ENCODE data around the gene LRP1-AS.

LRP1-AS gene

DNA sequence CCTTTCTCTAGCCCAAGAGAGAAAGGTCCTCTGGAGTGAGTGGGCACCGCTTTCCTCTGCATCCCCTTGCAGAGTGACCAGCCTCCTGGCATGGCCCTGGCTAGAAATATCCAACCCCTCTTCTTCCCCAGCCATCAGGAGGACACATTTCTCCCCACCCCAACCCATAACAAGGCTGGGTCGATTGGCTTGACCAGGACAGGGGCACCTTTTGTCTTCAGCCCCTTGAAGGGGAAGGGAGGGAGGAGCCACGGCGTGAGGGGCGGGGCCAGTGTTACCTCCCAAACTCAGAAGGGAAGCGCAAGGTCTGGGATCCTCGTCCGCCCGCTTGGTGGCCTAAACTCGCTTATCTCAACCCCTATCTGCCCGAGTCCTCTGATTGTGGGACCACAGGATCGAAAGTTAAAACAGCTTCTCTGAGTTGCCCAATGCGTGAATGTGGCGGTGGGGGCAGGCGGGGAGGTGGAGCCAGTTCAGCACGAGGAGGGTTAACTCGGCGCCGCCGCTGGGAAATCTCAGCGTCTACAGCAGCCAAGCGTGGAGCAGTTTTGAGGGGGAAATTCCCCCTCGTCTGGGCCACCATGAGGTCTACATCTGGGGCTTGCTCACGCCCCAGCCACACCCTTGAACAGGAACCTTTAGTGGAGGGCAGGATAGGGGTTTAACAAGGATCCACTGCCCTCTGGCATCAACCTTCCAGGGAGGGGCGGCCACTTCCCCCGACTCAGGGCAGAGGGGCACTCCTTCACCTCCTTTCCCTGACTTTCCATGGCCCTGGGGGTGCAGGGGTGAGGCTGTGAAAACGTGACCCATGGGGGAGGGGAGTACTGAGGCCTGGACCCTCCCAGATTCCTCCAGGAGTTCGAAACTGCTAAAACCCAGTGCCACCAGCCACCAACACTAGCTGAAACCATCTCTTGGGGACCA lies 37.1 kb downstream of the LRP1-AS start:
- peak overlapping the region; percentile 100 for H3K27ac ChIP-seq
- POLR2A ChIA-PET (ENCODE audit: low non-redundant PET), result interaction anchor here (0.9 to 3.0 kb wide), 10 partner anchors 13 to 119 kb away, joined by 3 to 37 read pairs (median 10); partner anchors contain the start of genes LRP1, NAB2 and NEMP1
- CTCF ChIA-PET, result interaction anchor here (0.9 to 2.6 kb wide), 6 partner anchors 20 to 102 kb away, joined by 3 to 35 read pairs (median 4); no protein-coding TSS in a partner anchor
- TF ChIP-seq, protein P1, sequence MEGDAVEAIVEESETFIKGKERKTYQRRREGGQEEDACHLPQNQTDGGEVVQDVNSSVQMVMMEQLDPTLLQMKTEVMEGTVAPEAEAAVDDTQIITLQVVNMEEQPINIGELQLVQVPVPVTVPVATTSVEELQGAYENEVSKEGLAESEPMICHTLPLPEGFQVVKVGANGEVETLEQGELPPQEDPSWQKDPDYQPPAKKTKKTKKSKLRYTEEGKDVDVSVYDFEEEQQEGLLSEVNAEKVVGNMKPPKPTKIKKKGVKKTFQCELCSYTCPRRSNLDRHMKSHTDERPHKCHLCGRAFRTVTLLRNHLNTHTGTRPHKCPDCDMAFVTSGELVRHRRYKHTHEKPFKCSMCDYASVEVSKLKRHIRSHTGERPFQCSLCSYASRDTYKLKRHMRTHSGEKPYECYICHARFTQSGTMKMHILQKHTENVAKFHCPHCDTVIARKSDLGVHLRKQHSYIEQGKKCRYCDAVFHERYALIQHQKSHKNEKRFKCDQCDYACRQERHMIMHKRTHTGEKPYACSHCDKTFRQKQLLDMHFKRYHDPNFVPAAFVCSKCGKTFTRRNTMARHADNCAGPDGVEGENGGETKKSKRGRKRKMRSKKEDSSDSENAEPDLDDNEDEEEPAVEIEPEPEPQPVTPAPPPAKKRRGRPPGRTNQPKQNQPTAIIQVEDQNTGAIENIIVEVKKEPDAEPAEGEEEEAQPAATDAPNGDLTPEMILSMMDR (conservative IDR thresholded peaks at IDR 0.05; ENCODE audit: low read depth), result no peak
- DNase-seq (ENCODE audit: low spot score), result peak; percentile 48

DNA sequence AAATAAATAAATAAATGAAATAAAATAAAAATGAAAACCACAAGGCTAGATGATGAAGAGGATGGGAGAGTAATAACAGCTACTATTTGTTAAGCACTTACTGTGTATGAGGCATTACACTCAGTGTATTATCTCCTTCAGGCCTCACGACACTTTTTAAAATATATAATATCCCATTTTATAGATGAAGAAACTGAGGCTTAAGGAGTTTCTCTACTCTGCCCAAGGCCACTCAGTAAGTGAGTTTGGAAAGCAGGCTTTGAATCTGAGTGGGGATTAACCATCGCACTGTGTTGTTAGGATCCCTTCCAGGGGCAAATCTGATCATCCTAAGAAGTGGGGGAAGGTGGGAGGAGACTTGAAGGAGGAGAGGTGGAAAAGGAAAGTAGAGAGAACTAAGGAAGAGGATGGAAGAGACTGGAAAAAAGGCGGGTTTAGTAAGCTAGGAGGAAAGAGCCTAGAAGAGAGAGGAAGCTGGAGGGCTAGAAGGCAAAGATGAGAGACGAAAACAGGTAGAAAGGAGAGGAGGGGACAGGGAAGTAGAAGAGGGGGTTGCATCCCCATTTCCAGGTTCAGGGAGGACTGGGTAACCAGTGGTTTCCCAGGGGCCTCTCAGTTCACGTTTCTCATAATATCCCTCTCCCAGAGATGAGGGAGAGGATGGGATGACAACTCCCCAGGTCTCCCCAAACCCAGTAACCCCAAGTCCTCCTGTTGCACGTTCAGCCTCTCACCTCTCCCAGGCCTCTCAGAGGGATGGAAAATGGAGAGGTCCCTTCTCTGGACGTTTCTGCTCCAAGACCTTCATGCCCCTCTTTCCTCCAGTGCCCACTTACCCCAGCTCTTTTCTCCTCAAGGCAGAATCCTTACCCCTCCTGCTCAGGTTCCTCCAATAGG lies 38.0 kb downstream of the LRP1-AS start:
- H3K27ac ChIP-seq, result peak overlapping the region; percentile 100
- no peak for DNase-seq (ENCODE audit: low spot score)
- POLR2A ChIA-PET (ENCODE audit: low non-redundant PET), result interaction anchor here (1.0 to 3.0 kb wide), 2 partner anchors 12 to 22 kb away, joined by 3 to 37 read pairs; partner anchors contain the start of gene NAB2
- TF ChIP-seq, protein P1 (conservative IDR thresholded peaks at IDR 0.05; ENCODE audit: low read depth), result no peak
- CTCF ChIA-PET, result no interaction called here

DNA sequence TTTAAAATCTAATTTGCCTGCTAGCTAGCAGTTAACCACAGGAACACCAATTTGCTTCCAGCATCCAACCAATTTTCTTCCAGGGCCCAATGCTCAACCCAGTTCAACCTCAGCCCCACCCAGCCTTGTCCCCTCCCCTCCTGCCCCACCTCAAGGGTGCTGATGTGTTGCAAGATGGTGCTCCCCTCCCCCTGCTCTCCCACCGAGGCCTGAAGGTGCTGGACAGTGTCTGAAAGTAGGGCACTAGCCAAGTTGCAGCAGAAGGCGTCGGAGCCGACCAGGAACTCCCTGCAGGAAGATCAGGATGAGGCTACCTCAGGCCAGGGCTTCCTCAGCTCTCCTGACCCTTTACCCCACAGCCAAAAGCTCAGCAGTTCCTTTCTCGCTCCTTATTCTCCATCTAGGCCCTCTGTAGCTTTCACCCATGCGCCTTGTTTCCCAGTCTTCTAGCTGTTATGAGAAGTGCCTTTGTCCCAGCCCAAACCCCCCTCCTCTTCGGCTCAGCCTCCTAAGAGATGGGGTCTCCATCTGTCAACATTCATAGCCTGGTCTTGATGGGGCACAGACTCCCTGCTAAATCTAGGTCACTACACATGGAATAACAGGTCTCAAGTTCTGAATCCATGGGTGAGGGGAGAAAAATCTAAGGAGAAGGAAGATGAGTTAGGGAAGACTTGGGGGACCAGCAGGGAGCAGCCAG lies 39.8 kb downstream of the LRP1-AS start:
- no peak for DNase-seq (ENCODE audit: low spot score)
- ChIA-PET POLR2A (ENCODE audit: low non-redundant PET) (no interaction called here), CTCF (interaction anchor here (0.9 kb wide), 1 partner anchor 38 kb away, joined by 3 read pairs; no protein-coding TSS in a partner anchor)
- TF ChIP-seq, protein P1 (conservative IDR thresholded peaks at IDR 0.05; ENCODE audit: low read depth), result no peak
- peak overlapping the region; percentile 60 for H3K27ac ChIP-seq

DNA sequence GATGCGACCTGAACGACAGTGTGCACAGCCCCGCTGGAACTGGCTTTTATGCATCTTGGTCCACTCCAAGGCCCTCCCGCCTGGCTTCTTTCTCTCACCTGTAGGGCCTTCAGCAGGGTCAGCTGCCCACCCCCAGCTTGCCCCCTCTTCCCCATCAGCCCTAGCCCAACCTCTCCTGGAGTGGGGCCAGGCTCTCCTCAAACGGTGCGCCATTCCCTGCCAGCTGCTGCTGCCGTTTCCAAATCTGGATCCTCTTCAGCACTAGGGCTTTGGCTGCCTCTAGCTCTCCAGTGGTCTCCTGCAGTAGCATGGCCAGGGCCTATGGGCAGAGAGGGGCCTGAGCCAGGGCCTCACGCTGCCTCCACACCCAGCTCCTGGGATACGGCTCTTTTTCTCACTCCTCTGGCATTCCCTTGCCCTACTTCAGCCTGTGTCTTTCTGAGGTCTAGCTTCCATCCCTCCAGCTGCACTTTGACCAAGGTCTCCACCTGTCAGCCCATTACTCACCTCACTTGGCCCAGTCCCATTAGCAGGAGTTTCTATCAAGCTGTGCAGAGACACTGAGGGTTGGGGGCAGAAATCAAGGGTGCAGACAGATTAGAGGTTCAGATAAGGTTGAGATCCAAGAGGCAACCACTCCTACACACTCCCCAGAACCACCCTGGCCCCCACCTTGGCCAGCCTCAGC lies 41.3 kb downstream of the LRP1-AS start:
- H3K27ac ChIP-seq, result peak overlapping the region; percentile 41
- ChIA-PET CTCF (no interaction called here), POLR2A (ENCODE audit: low non-redundant PET) (no interaction called here)
- TF ChIP-seq, protein P1 (conservative IDR thresholded peaks at IDR 0.05; ENCODE audit: low read depth), result no peak
- DNase-seq (ENCODE audit: low spot score), result no peak

DNA sequence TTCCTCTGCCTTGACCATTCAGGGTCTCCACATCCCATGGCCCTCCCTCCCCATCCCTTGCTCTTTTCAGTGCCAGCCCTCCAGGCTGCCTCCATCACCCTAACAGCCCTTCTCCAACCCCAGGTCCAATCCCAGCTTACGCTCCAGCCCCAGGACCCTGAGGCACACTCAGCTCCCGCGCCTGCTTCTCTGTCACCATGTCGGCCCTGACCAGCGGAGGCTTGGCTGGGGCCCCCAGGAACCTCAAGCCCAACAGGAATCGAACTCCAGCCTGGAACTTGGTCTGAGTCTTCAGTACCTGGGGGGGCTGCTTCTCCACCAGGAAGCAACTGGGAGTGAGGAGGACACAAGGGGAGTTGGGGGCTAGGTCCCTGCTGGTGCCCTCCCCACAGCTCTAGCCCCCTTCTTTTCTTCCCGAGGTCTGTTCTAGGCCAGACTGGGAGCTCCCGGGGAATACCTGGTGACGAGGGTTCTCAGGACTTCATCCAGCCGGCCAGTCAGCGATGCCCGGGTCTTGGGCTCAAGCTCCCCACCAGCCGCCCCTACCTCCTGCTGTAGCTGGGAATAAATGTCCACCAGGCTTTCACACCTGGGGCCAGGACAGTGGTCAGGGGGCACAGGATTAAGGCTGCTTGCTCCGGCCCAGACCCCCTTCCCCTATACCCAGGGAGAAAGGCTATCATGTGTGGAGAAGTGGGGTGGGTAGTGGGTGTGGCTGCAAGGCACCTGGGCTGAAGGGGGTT lies 42.2 kb downstream of the LRP1-AS start:
- CTCF ChIA-PET, result interaction anchor here (0.5 to 0.7 kb wide), 2 partner anchors 16 to 57 kb away, joined by 3 read pairs; no protein-coding TSS in a partner anchor
- TF ChIP-seq, protein P1 (conservative IDR thresholded peaks at IDR 0.05; ENCODE audit: low read depth), result no peak
- H3K27ac ChIP-seq, result peak overlapping the region; percentile 41
- no peak for DNase-seq (ENCODE audit: low spot score)
- POLR2A ChIA-PET (ENCODE audit: low non-redundant PET), result interaction anchor here (1.0 kb wide), 1 partner anchor 9 kb away, joined by 3 read pairs; no protein-coding TSS in a partner anchor
